ENCODE data around the gene MRM3.
A peak's percentile ranks its signal among the peaks of the same experiment; 100 is the strongest.

The MRM3 gene

DNA sequence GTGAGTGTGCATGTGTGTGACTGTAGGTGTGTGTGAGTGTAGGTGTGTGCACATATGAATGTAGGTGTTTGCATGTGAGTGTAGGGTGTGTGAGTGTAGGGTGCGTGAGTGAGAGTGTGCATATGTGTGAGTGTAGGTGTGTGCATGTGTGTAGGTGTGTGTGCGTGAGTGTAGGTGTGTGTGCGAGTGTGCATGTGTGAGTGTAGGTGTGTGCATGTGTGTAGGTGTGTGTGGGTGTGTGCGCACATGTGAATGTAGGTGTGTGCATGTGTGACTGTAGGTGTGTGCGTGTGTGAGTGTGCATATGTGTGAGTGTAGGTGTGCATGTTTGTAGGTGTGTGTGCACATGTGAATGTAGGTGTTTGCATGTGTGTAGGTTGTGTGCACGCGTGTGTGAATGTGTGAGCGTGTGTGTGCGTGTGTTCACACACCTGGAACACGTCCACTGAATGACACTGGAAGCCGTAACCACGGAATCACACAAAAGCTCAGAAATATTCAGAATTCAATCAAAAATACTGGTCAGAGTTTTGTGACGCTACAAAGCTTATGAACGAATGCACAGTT is 30.6 kb downstream of the MRM3 start (continued):
- TF ChIP-seq KLF16 (tag by site-specific recombination; IDR thresholded peaks at IDR 0.05) (no peak), ZBTB1 (tag by site-specific recombination; IDR thresholded peaks at IDR 0.05) (no peak), ZNF473 (tag by site-specific recombination; IDR thresholded peaks at IDR 0.05) (peak; percentile 84; the same call in 1 of the 2 replicates), ZNF140 (tag by site-specific recombination; IDR thresholded peaks at IDR 0.05) (no peak), SALL2 (tag by site-specific recombination; IDR thresholded peaks at IDR 0.05; ENCODE audit: borderline replicate concordance) (0 out of 2 replicates have a peak, but pooled peaks have one; percentile 78)
- TF ChIP-seq, protein P1, sequence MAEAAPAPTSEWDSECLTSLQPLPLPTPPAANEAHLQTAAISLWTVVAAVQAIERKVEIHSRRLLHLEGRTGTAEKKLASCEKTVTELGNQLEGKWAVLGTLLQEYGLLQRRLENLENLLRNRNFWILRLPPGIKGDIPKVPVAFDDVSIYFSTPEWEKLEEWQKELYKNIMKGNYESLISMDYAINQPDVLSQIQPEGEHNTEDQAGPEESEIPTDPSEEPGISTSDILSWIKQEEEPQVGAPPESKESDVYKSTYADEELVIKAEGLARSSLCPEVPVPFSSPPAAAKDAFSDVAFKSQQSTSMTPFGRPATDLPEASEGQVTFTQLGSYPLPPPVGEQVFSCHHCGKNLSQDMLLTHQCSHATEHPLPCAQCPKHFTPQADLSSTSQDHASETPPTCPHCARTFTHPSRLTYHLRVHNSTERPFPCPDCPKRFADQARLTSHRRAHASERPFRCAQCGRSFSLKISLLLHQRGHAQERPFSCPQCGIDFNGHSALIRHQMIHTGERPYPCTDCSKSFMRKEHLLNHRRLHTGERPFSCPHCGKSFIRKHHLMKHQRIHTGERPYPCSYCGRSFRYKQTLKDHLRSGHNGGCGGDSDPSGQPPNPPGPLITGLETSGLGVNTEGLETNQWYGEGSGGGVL (tag by site-specific recombination; IDR thresholded peaks at IDR 0.05): no peak

DNA sequence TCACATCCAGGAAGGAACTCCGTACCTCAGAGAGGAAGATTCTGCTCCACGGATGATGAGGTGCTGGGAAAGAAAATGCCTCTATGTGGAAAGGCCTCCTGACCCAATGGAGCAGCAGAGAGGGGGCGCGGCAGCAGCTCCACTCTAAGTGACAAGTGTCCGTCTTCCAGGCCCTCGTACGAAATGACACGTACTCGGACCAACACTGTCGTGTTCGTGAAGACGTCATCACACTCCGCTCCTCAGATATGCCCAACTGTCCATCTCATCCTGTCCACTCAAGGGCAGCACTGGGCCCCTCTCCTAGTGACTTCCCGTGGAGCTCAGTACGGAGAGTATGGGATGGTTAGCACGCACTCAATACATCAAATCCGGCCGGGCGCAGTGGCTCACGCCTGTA is 32.2 kb downstream of the MRM3 start:
- Histone ChIP-seq H3K9me3 (ENCODE audit: control insufficient read depth, insufficient read depth, low read depth, low read length) (no peaks in the 10 kb centered on the region), H3K4me1 (ENCODE audit: control insufficient read depth, insufficient read depth, low read length) (no peaks in the 10 kb centered on the region), H3K27ac (ENCODE audit: extremely low read depth, low read depth, low read length) (no peak overlapping the region), H3K36me3 (ENCODE audit: control insufficient read depth in 2 of 2, insufficient read depth in 1 of 2, low read length in 2 of 2) (peaks cover 4 to 46% of the 10 kb centered on the region in 2 experiments; a peak in 2 of 3 replicates), H3K4me3 (ENCODE audit: low read depth, low read length) (no peak overlapping the region)
- no peak for TF ChIP-seq ZNF561 (tag by site-specific recombination; IDR thresholded peaks at IDR 0.05; ENCODE audit: borderline replicate concordance)
- no peak for TF ChIP-seq ZNF768 (tag by site-specific recombination; IDR thresholded peaks at IDR 0.05)
- no peak for TF ChIP-seq GLI2 (tag by site-specific recombination; IDR thresholded peaks at IDR 0.05; ENCODE audit: borderline replicate concordance, low read depth)
- TF ChIP-seq MYNN (tag by site-specific recombination; IDR thresholded peaks at IDR 0.05; ENCODE audit: borderline replicate concordance): no peak
- no peak for TF ChIP-seq ZNF335 (tag by site-specific recombination; conservative IDR thresholded peaks at IDR 0.05)
- no peak for TF ChIP-seq ZNF311 (tag by site-specific recombination; IDR thresholded peaks at IDR 0.05; ENCODE audit: borderline replicate concordance)
- no peak for TF ChIP-seq ZNF23 (tag by site-specific recombination; IDR thresholded peaks at IDR 0.05; ENCODE audit: borderline replicate concordance)
- TF ChIP-seq ZNF184 (tag by site-specific recombination; IDR thresholded peaks at IDR 0.05): no peak
- no peak for TF ChIP-seq ZNF292 (tag by site-specific recombination; IDR thresholded peaks at IDR 0.05; ENCODE audit: borderline replicate concordance, low read depth)
- TF ChIP-seq ZNF629 (tag by site-specific recombination; IDR thresholded peaks at IDR 0.05): no peak
- no peak for TF ChIP-seq ZNF510 (tag by site-specific recombination; IDR thresholded peaks at IDR 0.05; ENCODE audit: insufficient replicate concordance)
- no peak for TF ChIP-seq ZBTB48 (tag by site-specific recombination; IDR thresholded peaks at IDR 0.05)
- TF ChIP-seq SCRT1 (tag by site-specific recombination; IDR thresholded peaks at IDR 0.05; ENCODE audit: borderline replicate concordance): no peak
- TF ChIP-seq, protein P2, sequence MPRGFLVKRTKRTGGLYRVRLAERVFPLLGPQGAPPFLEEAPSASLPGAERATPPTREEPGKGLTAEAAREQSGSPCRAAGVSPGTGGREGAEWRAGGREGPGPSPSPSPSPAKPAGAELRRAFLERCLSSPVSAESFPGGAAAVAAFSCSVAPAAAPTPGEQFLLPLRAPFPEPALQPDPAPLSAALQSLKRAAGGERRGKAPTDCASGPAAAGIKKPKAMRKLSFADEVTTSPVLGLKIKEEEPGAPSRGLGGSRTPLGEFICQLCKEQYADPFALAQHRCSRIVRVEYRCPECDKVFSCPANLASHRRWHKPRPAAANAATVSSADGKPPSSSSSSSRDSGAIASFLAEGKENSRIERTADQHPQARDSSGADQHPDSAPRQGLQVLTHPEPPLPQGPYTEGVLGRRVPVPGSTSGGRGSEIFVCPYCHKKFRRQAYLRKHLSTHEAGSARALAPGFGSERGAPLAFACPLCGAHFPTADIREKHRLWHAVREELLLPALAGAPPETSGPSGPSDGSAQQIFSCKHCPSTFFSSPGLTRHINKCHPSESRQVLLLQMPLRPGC (tag by site-specific recombination; IDR thresholded peaks at IDR 0.05): no peak
- no peak for TF ChIP-seq ZSCAN23 (tag by site-specific recombination; IDR thresholded peaks at IDR 0.05)
- no peak for TF ChIP-seq ZNF10 (tag by site-specific recombination; IDR thresholded peaks at IDR 0.05)
- CTCF ChIA-PET: interaction anchor here (0.8 to 1.4 kb wide), 2 partner anchors 167 to 182 kb away, joined by 3 read pairs; partner anchors contain the start of gene TIMM22
- POLR2A ChIA-PET: no interaction called here

Data from HEK293 (cell line).